Adrenal gland (tissue), 12 donors: ENCODE data around the gene CCDC187. TPM values are rescaled to one million over a fixed set of nuclear protein-coding genes. Genes with fewer than 3 reads are reported as not detected.

Source experiments
- DNase-seq, 7 donors: peaks; one replicate each; pipeline ENCODE4 v3.0.0-alpha.2; 2019 to 2020
- H3K27ac ChIP-seq, 5 donors: fragments of 200-600 bp; sonication (generic) in 4 of 5; 1 replicate in 3 of 5; 2 replicates in 2 of 5; pipeline versions ENCODE4 v1.5.1 to v1.8.0; 2016 to 2020; ENCODE audit warnings: mild to moderate bottlenecking in 1 of 5
- H3K27me3 ChIP-seq: fragments of 200-600 bp; 2 replicates; pipeline ENCODE4 v1.8.0; 2021
- H3K36me3 ChIP-seq, 2 donors: fragments of 200-600 bp; replicated peaks in 1 of 2; 1 replicate in 1 of 2; 2 replicates in 1 of 2; pipeline versions ENCODE4 v1.5.1 to v1.8.0; 2018 to 2022
- H3K4me1 ChIP-seq, 2 donors: fragments of 200-600 bp; replicated peaks in 1 of 2; 1 replicate in 1 of 2; 2 replicates in 1 of 2; pipeline versions ENCODE4 v1.5.1 to v1.8.0; 2018 to 2021
- H3K4me3 ChIP-seq, 4 donors: fragments of 200-600 bp; sonication (generic) in 3 of 4; one replicate each; pipeline ENCODE4 v1.5.1; 2016 to 2018
- H3K9me3 ChIP-seq, 3 donors: fragments of 200-600 bp; sonication (generic) in 1 of 3; replicated peaks in 1 of 3; 1 replicate in 2 of 3; 2 replicates in 1 of 3; pipeline versions ENCODE4 v1.5.1 to v1.8.0; 2016 to 2021
- CTCF ChIP-seq, 6 experiments: fragments of 450-650 bp in 4 of 6; fragments of 200-600 bp in 2 of 6; sonication (generic) in 1 of 6; IDR thresholded peaks; 1 replicate in 5 of 6; 2 replicates in 1 of 6; pipeline versions ENCODE4 v1.5.1 to v1.8.0; 2016 to 2021; ENCODE audit warnings: antibody characterized with exemption in 6 of 6, mild to moderate bottlenecking in 2 of 6, moderate library complexity in 1 of 6
- POLR2A ChIP-seq, 2 donors: fragments of 450-650 bp; IDR thresholded peaks; one replicate each; pipeline ENCODE4 v1.6.1; 2017; ENCODE audit warnings: antibody characterized with exemption in 2 of 2, mild to moderate bottlenecking in 2 of 2, moderate library complexity in 1 of 2
- WGBS, 4 donors: extraction: QIAGEN DNeasy Blood & Tissue Kit in 2 of 4; methylation state at CpG; one replicate each; pipeline versions ENCODE4 v1.1.5 to v1.1.7; 2013 to 2017; 5-methylcytosine and 5-hydroxymethylcytosine counted together
- intact Hi-C, 2 donors: fragments of 100-400 bp; cut with DNase I; formaldehyde crosslinking; loops; one replicate each; pipeline versions ENCODE4 v1.14.1 to v1.15.0; 2022 to 2023
- polyA plus RNA-seq, 3 donors: library from polyadenylated mRNA; stranded (reverse); fragments of 200-250 nt in 2 of 3; fragments of 350-450 nt in 1 of 3; fragmentation: Illumina TruSeq in 1 of 3; extraction: RNeasy Lipid Tissue Mini Kit (QIAGEN cat#74804) in 1 of 3; gene quantifications; one replicate each; pipeline ENCODE4 v1.2.3, GENCODE V29; 2013 to 2014
- total RNA-seq, 9 donors: library from RNA; depleted of rRNA in 4 of 9; stranded (reverse); fragments of >200 nt in 4 of 9; fragments of 120-200 nt in 1 of 9; fragmentation: NEBNext Ultra II Directional in 1 of 9; extraction: Animal tissue kit (Norgen Biotek cat#: 25700) in 1 of 9; gene quantifications; one replicate each; pipeline versions ENCODE4 v1.1.0 to v1.2.4, GENCODE V29; 2013 to 2023
- donor health status: healthy with polysubstance abuse.
- donor health status: Bipolar disorder and iron deficiency.
- donor health status: DM: yes; HTN: yes; CAD: no.
- donor health status: DM: no; HTN: no; CAD: no.
- donor health status: DM: no; HTN: no; CAD: no.
- donor health status: DM: yes; HTN: yes; CAD: no.

Gene CCDC187
- total and polyA plus RNA-seq, 12 donors: under 0.01 to 0.44 (median 0.08) TPM; not detected in 1

GRCh38 chr9:136328011-136328621 lies 24.2 kb upstream of the CCDC187 start:
- Histone ChIP-seq H3K36me3 (no peaks in the 10 kb centered on the region), H3K4me3 (peak overlapping the region in 2 of 4 donors; percentile 56 to 93), H3K4me1 (peaks cover 5 to 26% of the 10 kb centered on the region in 2 donors), H3K27ac (peak overlapping the region in 3 of 5 donors; percentile 32 to 84 (median 73)), H3K9me3 (no peaks in the 10 kb centered on the region), H3K27me3 (no peaks in the 10 kb centered on the region)
- intact Hi-C loops: no loop called here
- 0 to 36% (median 33%) methylated on average over 1 to 13 of the region's 13 CpGs for WGBS, 4 donors
- no peak for TF ChIP-seq CTCF (IDR thresholded peaks at IDR 0.05)
- no peak for TF ChIP-seq POLR2A (IDR thresholded peaks at IDR 0.05)
- peak in 2 of 7 donors; percentile 36 to 49 for DNase-seq

- Histone ChIP-seq H3K27ac (peak within 1 kb of the TSS in 3 of 5 donors; percentile 32 to 84 (median 73)), H3K9me3 (no peaks in the 10 kb centered on the region), H3K36me3 (no peaks in the 10 kb centered on the region), H3K4me3 (peak within 1 kb of the TSS in 2 of 4 donors; percentile 56 to 93), H3K4me1 (peaks cover 5 to 26% of the 10 kb centered on the region in 2 donors), H3K27me3 (no peaks in the 10 kb centered on the region)
- DNase-seq: peak in 3 of 7 donors; percentile 60 to 68 (median 60)
- intact Hi-C loops: no loop called here
- TF ChIP-seq POLR2A (IDR thresholded peaks at IDR 0.05): peak; percentile 29 to 47
- no peak for TF ChIP-seq CTCF (IDR thresholded peaks at IDR 0.05)
- WGBS, 4 donors: 1 to 2% methylated on average over 58 to 69 of the region's 88 CpGs; no CpG with 5 or more reads in 2 of the 4 donors
Measured at GRCh38 chr9:136327304-136327974, 23.5 kb upstream of the CCDC187 start, which contains the start of gene GPSM1. Gene GPSM1, plus strand, starts transcription at chr9:136327539. Its CDS starts 157 bp downstream, at chr9:136327696.

DNA sequence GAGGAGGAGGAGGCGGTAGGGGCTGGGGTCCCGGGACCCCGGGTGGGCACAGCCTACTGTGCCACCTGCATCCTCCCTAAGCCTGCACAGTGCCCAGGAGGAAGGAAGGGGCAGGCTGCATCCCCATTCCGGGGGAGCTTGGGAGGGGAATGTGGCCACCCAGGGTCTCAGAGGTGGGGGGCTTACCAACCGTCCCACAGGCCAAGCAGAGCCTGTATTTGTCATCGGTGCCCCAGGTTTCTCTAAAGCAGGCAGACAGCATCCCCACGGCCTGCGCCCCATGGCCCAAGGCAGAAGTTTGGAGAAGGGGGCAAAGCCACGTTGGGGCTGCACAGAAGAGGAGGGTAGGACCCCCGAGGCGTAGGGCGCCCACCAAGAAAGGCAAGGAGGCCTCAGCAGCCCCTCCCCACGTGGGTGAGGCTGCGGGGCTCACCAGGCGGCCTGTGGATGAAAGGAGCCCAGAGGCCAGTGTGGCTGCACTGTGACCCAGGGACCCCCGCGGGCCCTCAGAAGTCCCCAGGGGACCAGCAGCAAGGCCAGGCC lies 22.9 kb upstream of the CCDC187 start:
- no peak for DNase-seq
- TF ChIP-seq CTCF (IDR thresholded peaks at IDR 0.05) (no peak), POLR2A (IDR thresholded peaks at IDR 0.05) (no peak)
- 32 to 66% (median 39%) methylated on average over 5 to 17 of the region's 17 CpGs for WGBS, 4 donors
- Histone ChIP-seq H3K27me3 (no peaks in the 10 kb centered on the region), H3K36me3 (no peaks in the 10 kb centered on the region), H3K4me1 (peaks cover 5 to 26% of the 10 kb centered on the region in 2 donors), H3K27ac (peak overlapping the region in 2 of 5 donors; percentile 73 to 84), H3K9me3 (no peaks in the 10 kb centered on the region), H3K4me3 (peak overlapping the region in 1 of 4 donors; percentile 93)
- intact Hi-C loops: no loop called here

- H3K36me3 ChIP-seq: no peaks in the 10 kb centered on the region
- 50 to 56% (median 51%) methylated on average over 19 to 28 of the region's 28 CpGs; no CpG with 5 or more reads in 1 of the 4 donors for WGBS, 4 donors
- intact Hi-C loops: no loop called here
- DNase-seq: no peak
- peaks cover 5 to 26% of the 10 kb centered on the region in 2 donors for H3K4me1 ChIP-seq
- no peaks in the 10 kb centered on the region for H3K9me3 ChIP-seq
- H3K27ac ChIP-seq: peak overlapping the region in 2 of 5 donors; percentile 73 to 84
- H3K4me3 ChIP-seq: no peak overlapping the region
- TF ChIP-seq POLR2A (IDR thresholded peaks at IDR 0.05): no peak
- no peak for TF ChIP-seq CTCF (IDR thresholded peaks at IDR 0.05)
- no peaks in the 10 kb centered on the region for H3K27me3 ChIP-seq
Measured at GRCh38 chr9:136326061-136326760, 22.3 kb upstream of the CCDC187 start.
